HG03196 (cell line): ENCODE data around the gene SLFN12.
"Not testable (repeated sequence)": the region's sequence is repeated elsewhere in the genome, so short reads cannot be mapped to it uniquely, and the experiment has no call there.

Experiments used
- ATAC-seq: cut with Tn5 transposase; IDR thresholded peaks from one replicate; pipeline ENCODE4 v1.9.1; 2021; ENCODE audit not compliant: unreplicated experiment

The SLFN12 gene

GRCh38 chr17:35432176-35433074, at the start of gene SLFN12:
SLFN12 (minus strand) TSS chr17:35432500; CDS start chr17:35423028, 9,472 bp downstream.
- ATAC-seq, result peak; percentile 72

GRCh38 chr17:35479271-35479670, 47.0 kb upstream of the SLFN12 start:
- no peak for ATAC-seq

- no peak for ATAC-seq
Measured at GRCh38 chr17:35477248-35477647, 44.9 kb upstream of the SLFN12 start.

GRCh38 chr17:35476283-35476820, 44.1 kb upstream of the SLFN12 start:
- ATAC-seq, result no peak

GRCh38 chr17:35468475-35468874, 36.2 kb upstream of the SLFN12 start:
- no peak for ATAC-seq

GRCh38 chr17:35467824-35468223, 35.5 kb upstream of the SLFN12 start:
- ATAC-seq, result no peak

- ATAC-seq, result peak; percentile 84
Measured at GRCh38 chr17:35460354-35460851, 28.1 kb upstream of the SLFN12 start.

- ATAC-seq, result not testable (repeated sequence)
Measured at GRCh38 chr17:35454035-35454434, 21.7 kb upstream of the SLFN12 start.

- ATAC-seq, result no peak
Measured at GRCh38 chr17:35453171-35453570, 20.9 kb upstream of the SLFN12 start.

GRCh38 chr17:35449371-35449931, 17.2 kb upstream of the SLFN12 start:
- ATAC-seq, result no peak

- ATAC-seq, result no peak
Measured at GRCh38 chr17:35448899-35449227, 16.6 kb upstream of the SLFN12 start.

GRCh38 chr17:35448214-35448898, 16.1 kb upstream of the SLFN12 start, which contains the start of gene SLFN13:
SLFN13 (minus strand) TSS chr17:35448766; CDS start chr17:35445680, 3,086 bp downstream.
- ATAC-seq, result peak; percentile 81

- no peak for ATAC-seq
Measured at GRCh38 chr17:35447499-35447898, 15.2 kb upstream of the SLFN12 start.

- no peak for ATAC-seq
Measured at GRCh38 chr17:35438433-35438832, 6.1 kb upstream of the SLFN12 start.

GRCh38 chr17:35433075-35433894, 985 bp upstream of the SLFN12 start:
- no peak for ATAC-seq

GRCh38 chr17:35429702-35430101, 2.6 kb downstream of the SLFN12 start:
- ATAC-seq, result no peak

- ATAC-seq, result no peak
Measured at GRCh38 chr17:35428229-35428628, 4.1 kb downstream of the SLFN12 start.

- no peak for ATAC-seq
Measured at GRCh38 chr17:35423761-35424160, 8.5 kb downstream of the SLFN12 start.

GRCh38 chr17:35421069-35421468, 11.2 kb downstream of the SLFN12 start:
- not testable (repeated sequence) for ATAC-seq

- no peak for ATAC-seq
Measured at GRCh38 chr17:35416659-35417058, 15.6 kb downstream of the SLFN12 start.
